ENCODE results near the gene LDLR. TPM values are rescaled to one million over a fixed set of nuclear protein-coding genes. Genes with fewer than 3 reads are reported as not detected.
"Not testable (repeated sequence)": the region's sequence is repeated elsewhere in the genome, so short reads cannot be mapped to it uniquely, and the experiment has no call there.

LDLR gene
- total RNA-seq, 1 experiment from 2014 or later = 64.4 TPM

- DNase-seq (ENCODE audit: low read depth) = not testable (repeated sequence)
Measured at GRCh38 chr19:11103667-11104066, 14.4 kb downstream of the LDLR start.

GRCh38 chr19:11105014-11105636 is 15.9 kb downstream of the LDLR start:
- no peak for DNase-seq (ENCODE audit: low read depth)

- no peak for DNase-seq (ENCODE audit: low read depth)
Measured at GRCh38 chr19:11106477-11106876, 17.2 kb downstream of the LDLR start.

- no peak for DNase-seq (ENCODE audit: low read depth)
Measured at GRCh38 chr19:11108746-11109145, 19.5 kb downstream of the LDLR start.

GRCh38 chr19:11111117-11111770 is 22.0 kb downstream of the LDLR start:
- no peak for DNase-seq (ENCODE audit: low read depth)

GRCh38 chr19:11111771-11112144 is 22.5 kb downstream of the LDLR start:
- DNase-seq (ENCODE audit: low read depth) = no peak

- DNase-seq (ENCODE audit: low read depth) = no peak
Measured at GRCh38 chr19:11113140-11113708, 24.0 kb downstream of the LDLR start.

- no peak for DNase-seq (ENCODE audit: low read depth)
Measured at GRCh38 chr19:11115042-11115441, 25.8 kb downstream of the LDLR start.

GRCh38 chr19:11115895-11116446 is 26.7 kb downstream of the LDLR start:
- no peak for DNase-seq (ENCODE audit: low read depth)

GRCh38 chr19:11116507-11116906 is 27.2 kb downstream of the LDLR start:
- no peak for DNase-seq (ENCODE audit: low read depth)

- not testable (repeated sequence) for DNase-seq (ENCODE audit: low read depth)
Measured at GRCh38 chr19:11121963-11122362, 32.7 kb downstream of the LDLR start.

- DNase-seq (ENCODE audit: low read depth) = no peak
Measured at GRCh38 chr19:11123114-11123513, 33.9 kb downstream of the LDLR start.

GRCh38 chr19:11124157-11124556 is 34.9 kb downstream of the LDLR start:
- DNase-seq (ENCODE audit: low read depth) = not testable (repeated sequence)

- peak; percentile 69 for DNase-seq (ENCODE audit: low read depth)
Measured at GRCh38 chr19:11125994-11126685, 36.9 kb downstream of the LDLR start.

GRCh38 chr19:11127905-11128304 is 38.6 kb downstream of the LDLR start:
- no peak for DNase-seq (ENCODE audit: low read depth)

GRCh38 chr19:11130824-11131455 is 41.7 kb downstream of the LDLR start:
- DNase-seq (ENCODE audit: low read depth) = peak; percentile 79

GRCh38 chr19:11131471-11131870 is 42.2 kb downstream of the LDLR start:
- no peak for DNase-seq (ENCODE audit: low read depth)

- DNase-seq (ENCODE audit: low read depth) = no peak
Measured at GRCh38 chr19:11136400-11137101, 47.3 kb downstream of the LDLR start.

GRCh38 chr19:11137542-11138384 is 48.5 kb downstream of the LDLR start:
- DNase-seq (ENCODE audit: low read depth) = peak; percentile 91

All from LHCN-M2 (cell line).